K562 (cell line): ENCODE measurements around the gene SDCCAG8. TPM values are rescaled to one million over a fixed set of nuclear protein-coding genes. Genes with fewer than 3 reads are reported as not detected.

Source experiments
- ATF1 ChIP-seq, 2 experiments: fragments of 450-650 bp in 1 of 2; IDR thresholded peaks; 2 replicates each; pipeline ENCODE4 v1.6.1; 2016; ENCODE audit warnings: missing compliant biosample characterization in 1 of 2, missing genetic modification characterization in 1 of 2
- BRD9 ChIP-seq: fragments of 450-650 bp; IDR thresholded peaks from 2 replicates; pipeline ENCODE4 v1.6.1; 2018; ENCODE audit warnings: low read depth; ENCODE audit not compliant: partially characterized antibody
- CBX2 ChIP-seq: fragments of 200-600 bp; sonication (generic); IDR thresholded peaks from one replicate; pipeline ENCODE4 v1.6.1; 2012; ENCODE audit warnings: mild to moderate bottlenecking, low read length, inconsistent platforms; ENCODE audit not compliant: insufficient read depth, poor library complexity, severe bottlenecking
- CUX1 ChIP-seq: fragments of 200-800 bp; sonication (Bioruptor generic); IDR thresholded peaks from 2 replicates; pipeline ENCODE4 v1.6.1; 2016; ENCODE audit warnings: missing genetic modification characterization, missing compliant biosample characterization
- E2F3 ChIP-seq: fragments of 250-450 bp; sonication (Bioruptor Pico); IDR thresholded peaks from 2 replicates; pipeline ENCODE4 v1.4.0; 2020; ENCODE audit warnings: mild to moderate bottlenecking
- JUND ChIP-seq, 2 experiments: IDR thresholded peaks; 2 replicates in 1 of 2; 3 replicates in 1 of 2; pipeline ENCODE4 v1.6.1; 2011; ENCODE audit warnings: borderline replicate concordance in 2 of 2, low read depth in 2 of 2, low read length in 2 of 2, improper control_type of control experiment in 1 of 2, missing biosample characterization in 1 of 2, missing genetic modification characterization in 1 of 2, missing genetic modification reagents in 1 of 2
- POLR2B ChIP-seq: fragments of 450-650 bp; IDR thresholded peaks from 2 replicates; pipeline ENCODE4 v1.6.1; 2018; ENCODE audit warnings: low read depth; ENCODE audit not compliant: partially characterized antibody
- PTBP1 ChIP-seq: fragments of 200-400 bp; formaldehyde crosslinking; IDR thresholded peaks from 2 replicates; pipeline ENCODE4 v1.6.1; 2017; ENCODE audit warnings: low read depth, low read length
- SREBF1 ChIP-seq: fragments of 150-350 bp; IDR thresholded peaks from 2 replicates; pipeline ENCODE4 v1.6.1; 2014; ENCODE audit warnings: antibody characterized with exemption, low read depth, low read length, borderline replicate concordance
- ZKSCAN8 ChIP-seq: fragments of 200-800 bp; sonication (Bioruptor generic); IDR thresholded peaks from 2 replicates; pipeline ENCODE4 v1.6.1; 2016; ENCODE audit warnings: missing genetic modification characterization, missing compliant biosample characterization
- ZNF263 ChIP-seq: sonication (generic); formaldehyde crosslinking; IDR thresholded peaks from 2 replicates; pipeline ENCODE4 v1.8.0; 2022; ENCODE audit warnings: mild to moderate bottlenecking, missing genetic modification reagents, borderline replicate concordance
- ZNF830 ChIP-seq: fragments of 250-450 bp; sonication (Bioruptor Pico); IDR thresholded peaks from 2 replicates; pipeline ENCODE4 v1.5.0; 2021; ENCODE audit warnings: mild to moderate bottlenecking
- polyA plus RNA-seq, 8 experiments: library from polyadenylated mRNA; depleted of rRNA in 4 of 8; stranded (reverse) in 5 of 8; unstranded in 3 of 8; fragments of >200 nt; fragmentation: Nextera tagmentation in 2 of 8; fragmentation: Illumina TruSeq in 1 of 8; extraction: Ambion mirVana in 2 of 8; extraction: Trizol in 1 of 8; gene quantifications; 2 replicates each; pipeline versions ENCODE4 v1.2.1 to v1.2.3, GENCODE V29; 2011 to 2014; ENCODE audit warnings: inconsistent platforms in 1 of 8, missing spikeins in 1 of 8
- total RNA-seq, 7 experiments: library from RNA; depleted of rRNA in 6 of 7; stranded (reverse); fragments of >200 nt in 6 of 7; fragmentation: Illumina TruSeq in 2 of 7; extraction: Trizol in 2 of 7; gene quantifications; 2 replicates each; pipeline versions ENCODE4 v1.2.1 to v1.2.3, GENCODE V29; 2011 to 2021; ENCODE audit warnings: low replicate concordance in 1 of 7
- TF ChIP-seq, protein P1 (sequence below), 2 experiments: fragments of 450-650 bp; IDR thresholded peaks; 2 replicates each; pipeline ENCODE4 v1.6.1; 2016
- TF ChIP-seq, protein P2 (sequence below): fragments of 250-450 bp; sonication (Bioruptor Pico); IDR thresholded peaks from 2 replicates; pipeline ENCODE4 v1.8.0; 2022; ENCODE audit warnings: inconsistent platforms, mild to moderate bottlenecking, moderate library complexity, borderline replicate concordance
- TF ChIP-seq, protein P3 (sequence below): fragments of 450-650 bp; IDR thresholded peaks from 2 replicates; pipeline ENCODE4 v1.6.1; 2017; ENCODE audit warnings: mild to moderate bottlenecking, moderate library complexity

Gene SDCCAG8
- total and polyA plus RNA-seq, 9 of the 15 experiments (the other 6 are each of a cell fraction or from before 2014, with no cell fraction given) = 17.9 to 36.7 (median 25.4) TPM

DNA sequence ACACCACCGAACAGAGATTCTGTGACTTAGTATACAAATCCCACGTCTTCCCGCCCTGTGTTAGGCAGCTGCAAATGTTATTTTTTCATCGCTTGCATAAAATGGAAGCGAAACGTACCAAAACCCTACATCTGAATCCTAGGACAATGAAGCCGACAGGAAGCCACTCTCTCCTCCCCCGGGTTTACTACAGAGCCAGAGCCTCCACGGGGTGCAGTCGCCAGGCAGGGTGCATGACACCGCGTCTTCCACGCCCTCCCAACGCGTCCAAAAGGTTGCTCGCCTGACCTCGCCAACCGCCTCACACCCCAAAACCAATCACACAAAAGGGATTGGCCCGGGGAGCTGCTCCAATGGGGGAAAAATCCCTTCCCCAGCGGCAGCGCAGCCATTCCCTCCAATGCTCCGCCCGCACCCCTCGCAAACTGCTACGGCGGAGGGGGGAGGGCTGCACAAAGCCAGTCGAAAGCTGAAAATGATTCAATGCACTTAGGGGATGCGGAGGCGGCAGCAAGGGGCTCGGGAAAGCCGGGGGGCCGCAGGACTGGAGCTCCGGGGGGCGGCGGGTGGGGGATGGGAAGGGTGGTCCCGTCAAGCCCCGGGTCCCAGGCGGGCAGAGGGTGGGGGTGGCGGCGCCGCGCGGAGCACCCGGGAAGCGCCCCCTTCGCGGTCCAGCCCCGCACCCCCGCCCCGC lies 1.5 kb upstream of the SDCCAG8 start (continued):
- TF ChIP-seq CUX1 (CRISPR knock-in tag) = no peak
- TF ChIP-seq PTBP1 = no peak
- no peak for TF ChIP-seq POLR2B
- peak; percentile 72 for TF ChIP-seq BRD9
- TF ChIP-seq ZNF830 (CRISPR knock-in tag) = no peak
- no peak for TF ChIP-seq ZNF263 (CRISPR knock-in tag)
- TF ChIP-seq, protein P1, sequence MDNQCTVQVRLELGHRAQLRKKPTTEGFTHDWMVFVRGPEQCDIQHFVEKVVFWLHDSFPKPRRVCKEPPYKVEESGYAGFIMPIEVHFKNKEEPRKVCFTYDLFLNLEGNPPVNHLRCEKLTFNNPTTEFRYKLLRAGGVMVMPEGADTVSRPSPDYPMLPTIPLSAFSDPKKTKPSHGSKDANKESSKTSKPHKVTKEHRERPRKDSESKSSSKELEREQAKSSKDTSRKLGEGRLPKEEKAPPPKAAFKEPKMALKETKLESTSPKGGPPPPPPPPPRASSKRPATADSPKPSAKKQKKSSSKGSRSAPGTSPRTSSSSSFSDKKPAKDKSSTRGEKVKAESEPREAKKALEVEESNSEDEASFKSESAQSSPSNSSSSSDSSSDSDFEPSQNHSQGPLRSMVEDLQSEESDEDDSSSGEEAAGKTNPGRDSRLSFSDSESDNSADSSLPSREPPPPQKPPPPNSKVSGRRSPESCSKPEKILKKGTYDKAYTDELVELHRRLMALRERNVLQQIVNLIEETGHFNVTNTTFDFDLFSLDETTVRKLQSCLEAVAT (IDR thresholded peaks at IDR 0.05) = peak; percentile 35 to 67; a peak in 3 of 4 replicates
- TF ChIP-seq CBX2 = no peak
- no peak; the same call in 1 of the 2 replicates for TF ChIP-seq JUND (IDR thresholded peaks at IDR 0.05; ENCODE audit: borderline replicate concordance, low read depth, low read length)
- no peak for TF ChIP-seq JUND (tag; IDR thresholded peaks at IDR 0.05; ENCODE audit: borderline replicate concordance, low read depth, low read length)
- no peak for TF ChIP-seq ZKSCAN8 (CRISPR knock-in tag)
- no peak for TF ChIP-seq ATF1 (CRISPR knock-in tag; IDR thresholded peaks at IDR 0.05)
- TF ChIP-seq ATF1 (tag; IDR thresholded peaks at IDR 0.05) = no peak
- no peak for TF ChIP-seq E2F3 (CRISPR knock-in tag)
- TF ChIP-seq, protein P2, sequence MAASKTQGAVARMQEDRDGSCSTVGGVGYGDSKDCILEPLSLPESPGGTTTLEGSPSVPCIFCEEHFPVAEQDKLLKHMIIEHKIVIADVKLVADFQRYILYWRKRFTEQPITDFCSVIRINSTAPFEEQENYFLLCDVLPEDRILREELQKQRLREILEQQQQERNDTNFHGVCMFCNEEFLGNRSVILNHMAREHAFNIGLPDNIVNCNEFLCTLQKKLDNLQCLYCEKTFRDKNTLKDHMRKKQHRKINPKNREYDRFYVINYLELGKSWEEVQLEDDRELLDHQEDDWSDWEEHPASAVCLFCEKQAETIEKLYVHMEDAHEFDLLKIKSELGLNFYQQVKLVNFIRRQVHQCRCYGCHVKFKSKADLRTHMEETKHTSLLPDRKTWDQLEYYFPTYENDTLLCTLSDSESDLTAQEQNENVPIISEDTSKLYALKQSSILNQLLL (CRISPR knock-in tag) = no peak
- TF ChIP-seq, protein P3, sequence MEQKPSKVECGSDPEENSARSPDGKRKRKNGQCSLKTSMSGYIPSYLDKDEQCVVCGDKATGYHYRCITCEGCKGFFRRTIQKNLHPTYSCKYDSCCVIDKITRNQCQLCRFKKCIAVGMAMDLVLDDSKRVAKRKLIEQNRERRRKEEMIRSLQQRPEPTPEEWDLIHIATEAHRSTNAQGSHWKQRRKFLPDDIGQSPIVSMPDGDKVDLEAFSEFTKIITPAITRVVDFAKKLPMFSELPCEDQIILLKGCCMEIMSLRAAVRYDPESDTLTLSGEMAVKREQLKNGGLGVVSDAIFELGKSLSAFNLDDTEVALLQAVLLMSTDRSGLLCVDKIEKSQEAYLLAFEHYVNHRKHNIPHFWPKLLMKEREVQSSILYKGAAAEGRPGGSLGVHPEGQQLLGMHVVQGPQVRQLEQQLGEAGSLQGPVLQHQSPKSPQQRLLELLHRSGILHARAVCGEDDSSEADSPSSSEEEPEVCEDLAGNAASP = no peak
- TF ChIP-seq SREBF1 = no peak
